Fibroblast of skin of left quadriceps (primary cell): Measurements from ENCODE around the gene ENPP3.
"Not testable (repeated sequence)": the region's sequence is repeated elsewhere in the genome, so short reads cannot be mapped to it uniquely, and the experiment has no call there.

Source experiments
- DNase-seq, 2 experiments: peaks; one replicate each; pipeline ENCODE4 v3.0.0-alpha.2; 2013; ENCODE audit warnings: low read depth in 2 of 2

Gene ENPP3

DNA sequence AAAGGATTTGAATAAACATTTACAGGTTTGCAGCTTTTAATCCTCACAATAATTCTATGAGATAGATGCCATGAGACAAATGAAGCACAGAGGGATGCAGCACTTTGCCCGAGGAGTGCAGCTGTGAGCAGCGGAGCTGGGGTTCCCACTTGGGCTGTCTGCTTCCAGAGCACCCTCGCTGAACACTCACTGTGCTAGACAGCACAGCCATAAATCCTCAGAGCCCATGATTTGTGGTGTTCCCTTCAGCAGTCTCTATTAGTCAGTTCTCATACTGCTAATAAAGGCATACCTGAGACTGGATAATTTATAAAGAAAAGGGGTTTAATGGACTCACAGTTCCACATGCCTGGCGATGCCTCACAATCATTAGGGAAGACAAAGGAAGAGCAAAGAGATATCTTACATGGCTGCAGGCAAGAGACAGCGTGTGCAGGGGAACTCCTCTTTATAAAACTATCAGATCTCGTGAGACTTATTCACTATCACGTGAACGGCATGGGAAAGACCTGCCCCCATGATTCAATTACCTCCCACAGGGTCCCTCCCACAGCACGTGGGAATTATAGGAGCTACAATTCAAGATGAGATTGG lies 99.0 kb downstream of the ENPP3 start:
- no peak for DNase-seq

DNA sequence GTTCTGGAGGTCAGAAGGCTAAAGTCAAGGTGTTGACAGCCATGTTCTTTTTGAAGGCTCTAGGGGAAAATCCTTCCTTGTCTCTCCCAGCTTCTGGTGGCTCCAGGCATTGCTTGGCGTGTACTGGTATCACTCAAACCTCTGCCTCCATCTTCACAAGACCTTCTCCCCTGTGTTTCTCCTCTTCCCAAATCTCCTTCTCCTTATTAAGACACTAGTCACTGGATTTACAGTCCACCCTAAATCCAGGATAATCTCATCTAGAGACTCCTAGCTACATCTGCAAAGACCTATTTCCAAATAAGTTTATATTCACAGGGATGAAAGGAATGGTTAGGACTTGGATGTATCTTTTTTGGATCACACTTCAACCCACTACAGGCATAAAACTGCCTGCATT lies 99.7 kb downstream of the ENPP3 start:
- no peak for DNase-seq

DNA sequence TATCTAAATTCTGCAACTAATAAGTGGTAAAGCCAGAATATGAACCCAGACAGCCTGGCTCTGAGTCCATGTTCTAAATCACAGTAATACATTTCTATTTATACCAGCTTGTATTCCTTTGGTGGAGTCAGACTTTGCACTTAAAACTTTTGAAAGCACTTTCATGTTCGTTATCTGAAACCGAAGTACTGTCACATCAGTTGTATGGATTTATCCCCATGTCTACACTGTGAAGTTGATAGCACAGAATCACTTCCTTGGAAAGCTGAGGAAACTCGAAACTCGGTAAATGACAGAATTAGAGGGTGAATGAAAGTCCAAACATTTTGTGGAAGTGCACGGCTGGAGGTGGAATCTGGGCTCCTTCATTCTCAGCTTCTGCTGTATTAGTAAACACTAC lies 102.0 kb downstream of the ENPP3 start:
- DNase-seq, result no peak

DNA sequence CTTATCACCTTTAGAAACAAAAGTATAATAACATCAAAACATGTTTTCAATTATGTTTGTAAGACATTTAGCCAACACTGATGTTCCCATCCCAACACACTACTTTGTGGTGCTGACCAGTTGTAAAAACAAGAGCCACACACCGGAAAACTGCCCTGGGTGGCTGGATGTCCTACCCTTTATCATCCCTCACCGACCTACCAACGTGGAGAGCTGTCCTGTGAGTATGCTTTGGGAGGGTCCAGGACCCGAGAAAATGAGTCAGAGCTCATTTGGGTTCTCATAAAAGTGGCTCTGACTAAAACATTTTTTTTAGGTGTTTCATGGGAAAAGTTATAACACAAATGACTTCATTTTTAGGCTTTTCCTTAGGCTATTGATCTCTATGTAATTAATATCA lies 103.1 kb downstream of the ENPP3 start:
- DNase-seq, result no peak

GRCh38 chr6:131741688-131742393 lies 104.7 kb downstream of the ENPP3 start:
- DNase-seq, result no peak

GRCh38 chr6:131744432-131745287 lies 107.6 kb downstream of the ENPP3 start:
- no peak for DNase-seq

DNA sequence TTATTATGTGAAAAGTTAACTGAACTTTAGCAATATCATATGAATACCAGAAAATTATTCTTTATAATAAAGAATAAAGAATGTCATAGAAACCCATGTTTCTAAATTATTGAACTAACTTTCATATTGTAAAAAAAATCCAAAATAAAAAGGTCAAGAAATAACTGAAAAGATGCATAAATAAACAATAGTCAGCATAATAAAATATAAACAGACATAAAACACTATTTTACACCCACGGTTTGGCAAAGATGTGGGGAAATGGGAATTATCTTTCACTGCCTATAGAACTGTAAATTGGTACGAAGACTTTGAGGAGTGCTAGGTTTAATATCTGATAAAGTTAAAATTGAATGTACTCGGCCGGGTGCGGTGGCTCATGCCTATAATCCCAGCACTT lies 108.4 kb downstream of the ENPP3 start:
- DNase-seq, result no peak

- no peak for DNase-seq
Measured at GRCh38 chr6:131747821-131748353, 110.8 kb downstream of the ENPP3 start.

- DNase-seq, result no peak
Measured at GRCh38 chr6:131749023-131749422, 111.9 kb downstream of the ENPP3 start.

- DNase-seq, result not testable (repeated sequence)
Measured at GRCh38 chr6:131751012-131751715, 114.1 kb downstream of the ENPP3 start.

DNA sequence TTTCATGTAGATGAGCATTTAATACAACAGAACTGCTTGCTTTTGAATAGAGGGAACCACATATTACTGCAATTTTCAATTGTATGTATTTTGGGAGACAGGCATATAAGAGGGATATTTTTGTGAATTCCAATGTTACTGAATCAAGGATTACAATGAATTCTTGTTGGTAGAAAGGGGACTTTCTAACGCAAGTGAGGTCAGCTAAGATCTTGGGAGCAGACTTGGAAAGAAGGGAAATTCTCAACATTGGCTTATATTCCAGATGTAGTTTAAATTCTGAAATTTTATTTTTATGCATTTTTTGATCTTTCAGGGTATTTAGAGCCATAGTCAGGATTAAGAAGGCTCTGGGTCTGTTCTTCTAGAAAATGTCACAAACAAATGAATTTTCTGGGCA lies 117.0 kb downstream of the ENPP3 start:
- no peak for DNase-seq

- DNase-seq, result no peak
Measured at GRCh38 chr6:131754715-131755567, 117.8 kb downstream of the ENPP3 start.

- DNase-seq, result peak; percentile 80 to 81
Measured at GRCh38 chr6:131755597-131755996, 118.5 kb downstream of the ENPP3 start.

GRCh38 chr6:131756039-131756438 lies 118.9 kb downstream of the ENPP3 start:
- DNase-seq, result no peak

DNA sequence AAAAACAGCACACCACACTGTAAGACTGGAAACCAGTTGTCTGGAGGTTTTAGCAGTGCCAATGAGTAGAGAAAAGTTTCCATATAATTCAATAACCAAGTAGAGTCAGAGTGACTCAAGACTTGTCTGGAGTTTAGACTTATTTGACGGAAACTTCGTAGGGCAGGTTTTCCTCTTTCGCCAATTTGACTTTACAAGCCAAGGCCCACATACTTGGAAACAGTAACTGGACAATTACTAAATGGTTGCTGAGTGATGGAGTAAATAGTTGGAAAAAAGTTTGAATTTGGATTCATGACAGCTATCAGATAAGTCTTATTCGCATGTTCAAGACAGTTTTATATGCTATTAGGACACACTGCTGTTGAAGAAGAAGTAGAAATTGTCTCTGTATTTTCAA lies 121.8 kb downstream of the ENPP3 start:
- no peak for DNase-seq

GRCh38 chr6:131761060-131761761 lies 124.1 kb downstream of the ENPP3 start:
- DNase-seq, result peak in 1 of 2 experiments; percentile 47

DNA sequence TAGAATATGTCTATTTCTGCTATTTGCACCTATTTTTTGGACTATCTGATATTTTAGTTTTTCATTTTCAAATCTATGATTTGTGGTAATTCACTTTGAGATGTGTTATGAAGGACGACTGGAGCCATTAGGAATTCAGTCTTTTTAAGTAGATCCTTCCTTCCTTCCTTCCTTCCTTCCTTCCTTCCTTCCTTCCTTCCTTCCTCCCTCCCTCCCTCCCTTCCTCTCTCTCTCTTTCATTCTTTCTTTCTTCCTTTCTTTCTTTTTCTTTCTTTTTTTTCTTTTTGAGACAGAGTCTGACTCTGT lies 124.6 kb downstream of the ENPP3 start:
- no peak for DNase-seq

- no peak for DNase-seq
Measured at GRCh38 chr6:131762984-131763383, 125.9 kb downstream of the ENPP3 start.

- DNase-seq, result no peak
Measured at GRCh38 chr6:131763749-131764148, 126.6 kb downstream of the ENPP3 start.

DNA sequence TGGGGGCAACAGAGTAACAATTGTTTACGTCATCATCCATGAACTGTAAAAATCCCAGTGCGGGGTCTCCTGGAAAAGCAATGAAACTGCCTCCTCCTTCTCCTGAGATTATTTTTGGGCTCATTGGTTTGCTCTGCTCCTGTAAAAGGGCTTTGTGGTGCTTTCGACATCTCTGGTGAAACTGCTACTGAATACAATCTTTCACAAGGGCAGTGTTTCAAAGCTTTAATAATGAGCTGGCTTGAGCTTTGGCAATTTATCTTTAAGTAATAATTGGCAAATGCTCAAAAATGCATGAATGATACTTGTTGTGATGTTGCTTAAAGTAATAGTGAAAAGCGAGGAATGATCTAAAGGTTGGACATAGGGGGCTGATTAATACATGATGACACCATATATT lies 127.2 kb downstream of the ENPP3 start:
- no peak for DNase-seq
